Tibial nerve (tissue), 3 donors: ENCODE data around the gene TRIM24.

Experiments
- CTCF ChIP-seq, 5 experiments: fragments of 200-600 bp in 3 of 5; fragments of 450-650 bp in 2 of 5; sonication (generic) in 3 of 5; IDR thresholded peaks; one replicate each; pipeline ENCODE4 v1.5.1; 2016 to 2019; ENCODE audit warnings: antibody characterized with exemption in 5 of 5, mild to moderate bottlenecking in 3 of 5, moderate library complexity in 2 of 5
- POLR2A ChIP-seq, 2 donors: fragments of 450-650 bp; IDR thresholded peaks; one replicate each; pipeline ENCODE4 v1.6.1; 2017; ENCODE audit warnings: antibody characterized with exemption in 2 of 2, mild to moderate bottlenecking in 2 of 2, moderate library complexity in 2 of 2

- TF ChIP-seq CTCF (IDR thresholded peaks at IDR 0.05) (peak in 1 of 5 experiments; percentile 10), POLR2A (IDR thresholded peaks at IDR 0.05) (no peak)
Observed at GRCh38 chr7:138460649-138461607, 869 bp downstream of the TRIM24 start.
